ENCODE results near the gene MAL. TPM values are rescaled to one million over a fixed set of nuclear protein-coding genes. Genes with fewer than 3 reads are reported as not detected.

Gene MAL
- total and polyA plus RNA-seq, 3 donors from 2014 or later = 0.62 to 1.3 (median 0.79) TPM

DNA sequence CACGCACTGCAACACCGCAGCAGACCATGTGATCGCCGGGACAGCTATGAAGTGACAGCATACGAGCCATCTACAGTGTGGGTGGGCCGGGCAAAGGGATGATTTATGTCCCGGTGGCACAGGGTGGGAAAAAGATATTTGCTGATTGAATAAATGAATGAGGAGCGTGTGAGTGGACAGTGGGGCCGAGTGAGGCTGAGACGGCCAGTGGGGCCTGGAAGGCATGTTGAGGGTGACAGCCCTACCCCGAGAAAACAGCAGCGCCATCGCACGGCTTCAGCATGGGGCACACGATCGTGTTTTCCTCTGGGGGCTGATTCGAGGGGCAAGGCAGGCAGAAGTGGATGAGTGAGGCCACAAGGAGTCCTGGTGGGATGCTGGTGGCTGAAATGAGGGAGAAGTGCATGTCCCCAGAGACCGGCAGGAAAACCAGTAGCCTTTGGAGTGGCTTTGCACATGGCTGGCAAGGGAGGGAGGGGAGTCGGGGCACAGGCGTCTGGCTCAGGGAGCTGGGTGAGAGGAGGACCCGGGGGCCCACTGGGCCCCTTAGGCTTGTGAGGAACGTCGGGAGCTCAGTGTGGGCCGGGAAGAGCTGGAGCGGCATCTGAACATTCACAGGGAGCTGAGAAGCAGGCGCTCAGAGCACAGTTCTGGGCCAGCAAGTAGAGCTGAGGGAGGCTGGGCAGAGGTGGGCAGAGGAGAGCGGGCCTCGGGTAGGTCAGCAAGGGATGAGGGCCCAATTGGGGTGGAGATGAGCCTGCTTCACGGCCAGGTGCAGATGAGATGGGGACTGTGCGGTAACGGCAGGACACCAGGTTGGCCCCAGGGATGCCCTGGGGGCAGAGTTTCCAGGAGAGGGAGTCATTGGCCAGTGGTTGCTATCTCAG is 32.1 kb upstream of the MAL start:
- Histone ChIP-seq H3K27me3 (no peaks in the 10 kb centered on the region), H3K4me1 (no peaks in the 10 kb centered on the region), H3K9me3 (no peaks in the 10 kb centered on the region), H3K27ac (no peak overlapping the region), H3K36me3 (ENCODE audit: low read depth, missing control alignments) (no peaks in the 10 kb centered on the region), H3K4me3 (no peak overlapping the region)
- 81 to 86% methylated on average over 29 to 31 of the region's 31 CpGs for WGBS, 2 donors
- intact Hi-C loops (cut with DNase I; ENCODE audit: low total_unique reads) = no loop called here
- no peak for DNase-seq
- TF ChIP-seq POLR2A (IDR thresholded peaks at IDR 0.05) = no peak
- TF ChIP-seq, protein P1, sequence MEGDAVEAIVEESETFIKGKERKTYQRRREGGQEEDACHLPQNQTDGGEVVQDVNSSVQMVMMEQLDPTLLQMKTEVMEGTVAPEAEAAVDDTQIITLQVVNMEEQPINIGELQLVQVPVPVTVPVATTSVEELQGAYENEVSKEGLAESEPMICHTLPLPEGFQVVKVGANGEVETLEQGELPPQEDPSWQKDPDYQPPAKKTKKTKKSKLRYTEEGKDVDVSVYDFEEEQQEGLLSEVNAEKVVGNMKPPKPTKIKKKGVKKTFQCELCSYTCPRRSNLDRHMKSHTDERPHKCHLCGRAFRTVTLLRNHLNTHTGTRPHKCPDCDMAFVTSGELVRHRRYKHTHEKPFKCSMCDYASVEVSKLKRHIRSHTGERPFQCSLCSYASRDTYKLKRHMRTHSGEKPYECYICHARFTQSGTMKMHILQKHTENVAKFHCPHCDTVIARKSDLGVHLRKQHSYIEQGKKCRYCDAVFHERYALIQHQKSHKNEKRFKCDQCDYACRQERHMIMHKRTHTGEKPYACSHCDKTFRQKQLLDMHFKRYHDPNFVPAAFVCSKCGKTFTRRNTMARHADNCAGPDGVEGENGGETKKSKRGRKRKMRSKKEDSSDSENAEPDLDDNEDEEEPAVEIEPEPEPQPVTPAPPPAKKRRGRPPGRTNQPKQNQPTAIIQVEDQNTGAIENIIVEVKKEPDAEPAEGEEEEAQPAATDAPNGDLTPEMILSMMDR (IDR thresholded peaks at IDR 0.05) = no peak

GRCh38 chr2:94994063-94994913 is 31.2 kb upstream of the MAL start:
- TF ChIP-seq, protein P1 (IDR thresholded peaks at IDR 0.05) = no peak
- no peak for TF ChIP-seq POLR2A (IDR thresholded peaks at IDR 0.05)
- Histone ChIP-seq H3K27me3 (no peaks in the 10 kb centered on the region), H3K36me3 (ENCODE audit: low read depth, missing control alignments) (no peaks in the 10 kb centered on the region), H3K9me3 (no peaks in the 10 kb centered on the region), H3K27ac (no peak overlapping the region), H3K4me1 (no peaks in the 10 kb centered on the region), H3K4me3 (no peak overlapping the region)
- no peak for DNase-seq
- intact Hi-C loops (cut with DNase I; ENCODE audit: low total_unique reads) = no loop called here
- 79 to 85% methylated on average over 15 to 16 of the region's 16 CpGs for WGBS, 2 donors

DNA sequence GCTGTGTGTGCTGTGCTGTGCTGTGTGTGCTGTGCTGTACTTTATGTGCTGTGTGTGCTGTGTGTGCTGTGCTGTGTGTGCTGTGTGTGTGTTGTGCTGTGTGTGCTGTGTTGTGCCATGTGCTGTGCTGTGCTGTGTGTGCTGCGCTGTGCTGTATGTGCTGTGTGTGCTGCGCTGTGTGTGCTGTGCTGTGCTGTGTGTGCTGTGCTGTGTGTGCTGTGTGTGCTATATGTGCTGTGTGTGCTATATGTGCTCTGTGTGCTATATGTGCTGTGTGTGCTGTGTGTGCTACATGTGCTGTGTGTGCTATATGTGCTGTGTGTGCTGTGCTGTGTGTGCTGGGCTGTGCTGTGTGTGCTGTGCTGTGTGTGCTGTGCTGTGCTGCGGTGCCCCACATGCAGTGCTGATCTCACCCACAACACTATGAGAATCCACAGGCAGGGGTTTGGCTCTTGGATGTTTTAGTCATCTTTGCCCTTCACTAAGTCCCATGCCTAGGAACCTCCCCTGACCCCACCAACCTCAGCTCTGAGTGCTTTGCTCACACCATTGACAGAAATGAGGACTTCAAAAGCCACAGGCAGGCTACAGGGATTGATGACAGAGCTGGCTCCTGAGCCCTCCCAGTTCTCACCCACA is 30.5 kb upstream of the MAL start:
- H3K4me1 ChIP-seq = no peaks in the 10 kb centered on the region
- H3K9me3 ChIP-seq = no peaks in the 10 kb centered on the region
- H3K27me3 ChIP-seq = no peaks in the 10 kb centered on the region
- DNase-seq = no peak
- 86 to 98% methylated on average over 1 to 3 of the region's 3 CpGs for WGBS, 2 donors
- H3K36me3 ChIP-seq (ENCODE audit: low read depth, missing control alignments) = no peaks in the 10 kb centered on the region
- intact Hi-C loops (cut with DNase I; ENCODE audit: low total_unique reads) = no loop called here
- TF ChIP-seq POLR2A (IDR thresholded peaks at IDR 0.05) = no peak
- TF ChIP-seq, protein P1 (IDR thresholded peaks at IDR 0.05) = no peak
- no peak overlapping the region for H3K27ac ChIP-seq
- H3K4me3 ChIP-seq = no peak overlapping the region

- no peak for DNase-seq
- Histone ChIP-seq H3K4me3 (no peak overlapping the region), H3K27ac (no peak overlapping the region), H3K27me3 (no peaks in the 10 kb centered on the region), H3K4me1 (no peaks in the 10 kb centered on the region), H3K36me3 (ENCODE audit: low read depth, missing control alignments) (no peaks in the 10 kb centered on the region), H3K9me3 (no peaks in the 10 kb centered on the region)
- 61 to 67% methylated on average over 7 of the region's 7 CpGs for WGBS, 2 donors
- intact Hi-C loops (cut with DNase I; ENCODE audit: low total_unique reads) = no loop called here
- TF ChIP-seq, protein P1 (IDR thresholded peaks at IDR 0.05) = no peak
- no peak for TF ChIP-seq POLR2A (IDR thresholded peaks at IDR 0.05)
Observed at GRCh38 chr2:94995553-94996304, 29.8 kb upstream of the MAL start.

Data from testis (tissue), 3 donors.